Pancreas (tissue), 10 donors: ENCODE data around the gene TENM4. TPM values are rescaled to one million over a fixed set of nuclear protein-coding genes. Genes with fewer than 3 reads are reported as not detected.

Experiments used
- ATAC-seq, 4 donors: fragments of 200-7000 bp; cut with Tn5 transposase; one replicate each; pipeline versions ENCODE4 v1.8.0 to v1.9.1; 2020; ENCODE audit warnings: mild to moderate bottlenecking in 4 of 4, moderate library complexity in 4 of 4
- DNase-seq, 6 donors: peaks; one replicate each; pipeline ENCODE4 v3.0.0-alpha.2; 2020
- FAIRE-seq: peaks from 2 replicates; lab custom pipeline; 2012; peaks lifted over from hg19 to GRCh38; lab: Jason Lieb, UNC
- H3K27ac ChIP-seq, 4 donors: fragments of 200-600 bp; sonication (generic); 1 replicate in 3 of 4; 2 replicates in 1 of 4; pipeline versions ENCODE4 v1.5.0 to v1.8.0; 2020
- H3K27me3 ChIP-seq, 4 donors: fragments of 200-600 bp; one replicate each; pipeline ENCODE4 v1.8.0; 2021
- H3K36me3 ChIP-seq, 3 donors: fragments of 200-600 bp; sonication (generic) in 1 of 3; one replicate each; pipeline versions ENCODE4 v1.5.0 to v1.8.0; 2020 to 2021
- H3K4me1 ChIP-seq, 3 donors: fragments of 200-600 bp; one replicate each; pipeline ENCODE4 v1.8.0; 2021
- H3K4me3 ChIP-seq, 4 donors: fragments of 200-600 bp; sonication (generic) in 2 of 4; one replicate each; pipeline versions ENCODE4 v1.5.0 to v1.8.0; 2020 to 2021
- H3K9me3 ChIP-seq, 4 donors: fragments of 200-600 bp; one replicate each; pipeline ENCODE4 v1.8.0; 2021
- CTCF ChIP-seq, 4 donors: fragments of 200-600 bp; sonication (generic) in 3 of 4; IDR thresholded peaks; one replicate each; pipeline versions ENCODE4 v1.5.0 to v1.8.0; 2021; ENCODE audit warnings: antibody characterized with exemption in 4 of 4
- WGBS, 2 donors: extraction: QIAGEN DNeasy Blood & Tissue Kit; methylation state at CpG; one replicate each; pipeline ENCODE4 v1.1.7; 2013; 5-methylcytosine and 5-hydroxymethylcytosine counted together
- intact Hi-C, 3 donors: fragments of 100-400 bp; cut with DNase I; formaldehyde crosslinking; loops; one replicate each; pipeline versions ENCODE4 v1.11.1 to v1.14.2; 2022
- polyA plus RNA-seq, 2 donors: library from polyadenylated mRNA; stranded (reverse); fragments of 200-250 nt; gene quantifications; one replicate each; pipeline ENCODE4 v1.2.3, GENCODE V29; 2013
- total RNA-seq, 6 donors: library from RNA; stranded (reverse); fragmentation: NEBNext Ultra II Directional in 4 of 6; extraction: Animal tissue kit (Norgen Biotek cat#: 25700) in 4 of 6; gene quantifications; one replicate each; pipeline versions ENCODE4 v1.2.1 to v1.2.4, GENCODE V29; 2021 to 2023
- donor health status: healthy with polysubstance abuse.
- donor health status: DM: no; HTN: no; CAD: no; lungs with moderate emphysema.
- donor health status: DM: no; HTN: no; CAD: no.
- donor health status: control.
- donor health status: control.
- donor health status: Bipolar disorder and iron deficiency.
- donor health status: DM: yes; HTN: yes; CAD: no.
- donor health status: DM: no; HTN: no; CAD: no.
- donor health status: DM: no; HTN: no; CAD: no.
- donor health status: DM: yes; HTN: yes; CAD: no.

Gene TENM4
- total and polyA plus RNA-seq, 8 donors, result 0.37 to 6.8 (median 1.3) TPM

- DNase-seq (no peak), ATAC-seq (no peak), FAIRE-seq (no peak)
- Histone ChIP-seq H3K27me3 (no peaks in the 10 kb centered on the region), H3K27ac (no peak overlapping the region), H3K36me3 (no peaks in the 10 kb centered on the region), H3K4me1 (no peaks in the 10 kb centered on the region), H3K4me3 (no peak overlapping the region), H3K9me3 (no peaks in the 10 kb centered on the region)
- WGBS, 2 donors, result 15 to 25% methylated on average over 2 of the region's 2 CpGs
- TF ChIP-seq CTCF (IDR thresholded peaks at IDR 0.05), result no peak
- intact Hi-C loops, result no loop called here
These were observed 342.7 kb downstream of the TENM4 start for GRCh38 chr11:79098146-79098545.

- H3K9me3 ChIP-seq, result no peaks in the 10 kb centered on the region
- no peak for ATAC-seq
- H3K27ac ChIP-seq, result no peak overlapping the region
- FAIRE-seq, result no peak
- H3K27me3 ChIP-seq, result no peaks in the 10 kb centered on the region
- intact Hi-C loops, result no loop called here
- no peaks in the 10 kb centered on the region for H3K36me3 ChIP-seq
- no peak for DNase-seq
- H3K4me1 ChIP-seq, result no peaks in the 10 kb centered on the region
- no peak overlapping the region for H3K4me3 ChIP-seq
- no peak for TF ChIP-seq CTCF (IDR thresholded peaks at IDR 0.05)
- 55 to 64% methylated on average over 8 of the region's 8 CpGs for WGBS, 2 donors
These were observed 343.5 kb downstream of the TENM4 start for GRCh38 chr11:79097246-79097875.

- no peaks in the 10 kb centered on the region for H3K36me3 ChIP-seq
- DNase-seq (no peak), ATAC-seq (no peak), FAIRE-seq (no peak)
- TF ChIP-seq CTCF (IDR thresholded peaks at IDR 0.05), result no peak
- no peak overlapping the region for H3K4me3 ChIP-seq
- no peaks in the 10 kb centered on the region for H3K27me3 ChIP-seq
- H3K27ac ChIP-seq, result no peak overlapping the region
- WGBS, 2 donors, result 64 to 66% methylated on average over 3 of the region's 3 CpGs
- H3K9me3 ChIP-seq, result no peaks in the 10 kb centered on the region
- intact Hi-C loops, result no loop called here
- H3K4me1 ChIP-seq, result no peaks in the 10 kb centered on the region
These were observed 345.4 kb downstream of the TENM4 start for GRCh38 chr11:79095424-79095823.

GRCh38 chr11:79094616-79095015 is 346.2 kb downstream of the TENM4 start:
- H3K27ac ChIP-seq, result no peak overlapping the region
- H3K9me3 ChIP-seq, result no peaks in the 10 kb centered on the region
- intact Hi-C loops, result no loop called here
- no peak for ATAC-seq
- no peaks in the 10 kb centered on the region for H3K4me1 ChIP-seq
- H3K27me3 ChIP-seq, result no peaks in the 10 kb centered on the region
- TF ChIP-seq CTCF (IDR thresholded peaks at IDR 0.05), result no peak
- WGBS, 2 donors, result 72 to 86% methylated on average over 3 of the region's 3 CpGs
- no peak overlapping the region for H3K4me3 ChIP-seq
- no peak for DNase-seq
- H3K36me3 ChIP-seq, result no peaks in the 10 kb centered on the region
- no peak for FAIRE-seq

GRCh38 chr11:79092791-79093353 is 348.0 kb downstream of the TENM4 start:
- Histone ChIP-seq H3K27ac (peak overlapping the region in 1 of 4 donors; percentile 44), H3K4me1 (no peaks in the 10 kb centered on the region), H3K36me3 (no peaks in the 10 kb centered on the region), H3K9me3 (no peaks in the 10 kb centered on the region), H3K4me3 (no peak overlapping the region), H3K27me3 (no peaks in the 10 kb centered on the region)
- WGBS, 2 donors, result 54 to 57% methylated on average over 1 of the region's 1 CpG
- no peak for TF ChIP-seq CTCF (IDR thresholded peaks at IDR 0.05)
- FAIRE-seq, result no peak
- DNase-seq, result peak in 2 of 6 donors; percentile 37 to 45
- ATAC-seq, result peak in 3 of 4 donors; percentile 48 to 70 (median 58)
- intact Hi-C loops, result no loop called here
